Adrenal gland (tissue), 5 donors: ENCODE results near the gene RASGRF2.

Source experiments
- POLR2A ChIP-seq, 2 donors: fragments of 450-650 bp; IDR thresholded peaks; one replicate each; pipeline ENCODE4 v1.6.1; 2017; ENCODE audit warnings: antibody characterized with exemption in 2 of 2, mild to moderate bottlenecking in 2 of 2, moderate library complexity in 1 of 2
- TF ChIP-seq, protein P1 (sequence below), 6 experiments: fragments of 450-650 bp in 4 of 6; fragments of 200-600 bp in 2 of 6; sonication (generic) in 1 of 6; IDR thresholded peaks; 1 replicate in 5 of 6; 2 replicates in 1 of 6; pipeline versions ENCODE4 v1.5.1 to v1.8.0; 2016 to 2021; ENCODE audit warnings: antibody characterized with exemption in 6 of 6, mild to moderate bottlenecking in 2 of 6, moderate library complexity in 1 of 6
- donor health status: DM: no; HTN: no; CAD: no.

- TF ChIP-seq, protein P1, sequence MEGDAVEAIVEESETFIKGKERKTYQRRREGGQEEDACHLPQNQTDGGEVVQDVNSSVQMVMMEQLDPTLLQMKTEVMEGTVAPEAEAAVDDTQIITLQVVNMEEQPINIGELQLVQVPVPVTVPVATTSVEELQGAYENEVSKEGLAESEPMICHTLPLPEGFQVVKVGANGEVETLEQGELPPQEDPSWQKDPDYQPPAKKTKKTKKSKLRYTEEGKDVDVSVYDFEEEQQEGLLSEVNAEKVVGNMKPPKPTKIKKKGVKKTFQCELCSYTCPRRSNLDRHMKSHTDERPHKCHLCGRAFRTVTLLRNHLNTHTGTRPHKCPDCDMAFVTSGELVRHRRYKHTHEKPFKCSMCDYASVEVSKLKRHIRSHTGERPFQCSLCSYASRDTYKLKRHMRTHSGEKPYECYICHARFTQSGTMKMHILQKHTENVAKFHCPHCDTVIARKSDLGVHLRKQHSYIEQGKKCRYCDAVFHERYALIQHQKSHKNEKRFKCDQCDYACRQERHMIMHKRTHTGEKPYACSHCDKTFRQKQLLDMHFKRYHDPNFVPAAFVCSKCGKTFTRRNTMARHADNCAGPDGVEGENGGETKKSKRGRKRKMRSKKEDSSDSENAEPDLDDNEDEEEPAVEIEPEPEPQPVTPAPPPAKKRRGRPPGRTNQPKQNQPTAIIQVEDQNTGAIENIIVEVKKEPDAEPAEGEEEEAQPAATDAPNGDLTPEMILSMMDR (IDR thresholded peaks at IDR 0.05) = no peak
- no peak for TF ChIP-seq POLR2A (IDR thresholded peaks at IDR 0.05)
These were observed 28.8 kb upstream of the RASGRF2 start for GRCh38 chr5:80931411-80931810.
